Naive thymus-derived CD4-positive, alpha-beta T cell (primary cell): ENCODE results near the gene SLC6A6. TPM values are rescaled to one million over a fixed set of nuclear protein-coding genes. Genes with fewer than 3 reads are reported as not detected.
A peak's percentile ranks its signal among the peaks of the same experiment; 100 is the strongest.

Source experiments
- ATAC-seq: fragments of 150-1000 bp; cut with Tn5 transposase; 2 replicates; pipeline ENCODE4 v1.10.0; 2021; ENCODE audit warnings: mild to moderate bottlenecking, moderate library complexity
- CTCF ChIA-PET: fragments of 350-600 bp; sonication (Branson Sonifier 250); formaldehyde crosslinking; loops from one replicate; lab custom pipeline; 2021; ENCODE audit warnings: antibody characterized with exemption; lab: Charles Lee
- POLR2A ChIA-PET: fragments of 350-600 bp; sonication (Branson Sonifier 250); formaldehyde crosslinking; loops from one replicate; lab custom pipeline; 2021; ENCODE audit warnings: antibody characterized with exemption, inconsistent platforms; lab: Charles Lee
- DNase-seq, 9 donors: peaks; one replicate each; pipeline versions ENCODE4 v3.0.0 to v3.0.0-alpha.2; 2020 to 2022; ENCODE audit warnings: mixed read lengths in 1 of 9
- H3K27ac ChIP-seq: one replicate; pipeline ENCODE4 v1.7.0; 2013; ENCODE audit warnings: mild to moderate bottlenecking, low read depth, low read length, moderate library complexity
- H3K27me3 ChIP-seq, 2 donors: one replicate each; pipeline ENCODE4 v1.7.0; 2013; ENCODE audit warnings: low read length in 2 of 2, mild to moderate bottlenecking in 2 of 2, moderate library complexity in 2 of 2; ENCODE audit not compliant: control insufficient read depth in 2 of 2, insufficient read depth in 2 of 2
- H3K36me3 ChIP-seq, 3 experiments: 1 replicate in 2 of 3; 2 replicates in 1 of 3; pipeline ENCODE4 v1.7.0; 2013; ENCODE audit warnings: low read length in 3 of 3, mild to moderate bottlenecking in 3 of 3, moderate library complexity in 1 of 3; ENCODE audit not compliant: insufficient read depth in 3 of 3, control insufficient read depth in 2 of 3
- H3K4me1 ChIP-seq, 2 donors: one replicate each; pipeline ENCODE4 v1.7.0; 2013; ENCODE audit warnings: low read length in 2 of 2, mild to moderate bottlenecking in 2 of 2, moderate library complexity in 1 of 2; ENCODE audit not compliant: control insufficient read depth in 2 of 2, insufficient read depth in 2 of 2
- H3K4me3 ChIP-seq: 2 replicates; pipeline ENCODE4 v1.7.0; 2013; ENCODE audit warnings: mild to moderate bottlenecking, low read length
- H3K9me3 ChIP-seq, 3 experiments: 1 replicate in 2 of 3; 2 replicates in 1 of 3; pipeline ENCODE4 v1.7.0; 2013; ENCODE audit warnings: low read length in 3 of 3; ENCODE audit not compliant: control insufficient read depth in 2 of 3
- H3K27ac Mint-ChIP-seq, 9 donors: one replicate each; pipeline ENCODE4 v1.8.0; 2020 to 2022; ENCODE audit warnings: mixed read lengths in 9 of 9, mild to moderate bottlenecking in 8 of 9, moderate library complexity in 5 of 9, inconsistent platforms in 2 of 9
- H3K27me3 Mint-ChIP-seq, 5 donors: one replicate each; pipeline ENCODE4 v1.8.0; 2021 to 2022; ENCODE audit warnings: mixed read lengths in 5 of 5, mild to moderate bottlenecking in 1 of 5
- H3K36me3 Mint-ChIP-seq, 5 donors: one replicate each; pipeline ENCODE4 v1.8.0; 2020 to 2022; ENCODE audit warnings: mixed read lengths in 5 of 5, mild to moderate bottlenecking in 3 of 5, inconsistent platforms in 1 of 5
- H3K4me1 Mint-ChIP-seq, 7 donors: one replicate each; pipeline ENCODE4 v1.8.0; 2020 to 2022; ENCODE audit warnings: mixed read lengths in 7 of 7, mild to moderate bottlenecking in 3 of 7, inconsistent platforms in 1 of 7
- H3K4me3 Mint-ChIP-seq, 10 donors: one replicate each; pipeline ENCODE4 v1.8.0; 2020 to 2022; ENCODE audit warnings: mild to moderate bottlenecking in 10 of 10, mixed read lengths in 10 of 10, moderate library complexity in 6 of 10, inconsistent platforms in 2 of 10
- H3K9me3 Mint-ChIP-seq, 11 donors: one replicate each; pipeline ENCODE4 v1.8.0; 2020 to 2022; ENCODE audit warnings: mixed read lengths in 11 of 11, mild to moderate bottlenecking in 4 of 11, inconsistent platforms in 1 of 11, moderate library complexity in 1 of 11
- intact Hi-C, 2 donors: fragments of 100-400 bp; cut with micrococcal nuclease; formaldehyde crosslinking; loops; one replicate each; pipeline ENCODE4 v1.15.1; 2023
- polyA plus RNA-seq, 2 donors: library from polyadenylated mRNA; unstranded; fragments of 300-500 nt; fragmentation: Illumina TruSeq; gene quantifications; one replicate each; pipeline ENCODE4 v1.2.3, GENCODE V29; 2021
- total RNA-seq, 6 experiments: library from RNA in 5 of 6; stranded (reverse) in 5 of 6; gene quantifications; 1 replicate in 5 of 6; 2 replicates in 1 of 6; pipeline ENCODE4 v1.2.3 and lab custom pipeline; 2021 to 2026

The SLC6A6 gene
- total and polyA plus RNA-seq, 7 experiments from 2014 or later = 3.0 to 87.5 (median 35.2) TPM

GRCh38 chr3:14403619-14404155 is 1.3 kb downstream of the SLC6A6 start:
- H3K27ac ChIP-seq = peak overlapping the region; percentile 83
- no peaks in the 10 kb centered on the region for H3K36me3 ChIP-seq
- intact Hi-C loops = loop anchor here (2.0 to 10.0 kb wide), 4 partner anchors 25 to 1739 kb away; partner anchors contain the start of gene RAF1 (in 1 of the 2)
- peaks cover 0 to 4% (median 0%) of the 10 kb centered on the region in 5 donors for H3K36me3 Mint-ChIP-seq
- H3K9me3 ChIP-seq = no peaks in the 10 kb centered on the region
- peaks cover 0 to 1% (median 0%) of the 10 kb centered on the region in 5 donors for H3K27me3 Mint-ChIP-seq
- peaks cover 34 to 49% (median 40%) of the 10 kb centered on the region in 7 donors for H3K4me1 Mint-ChIP-seq
- no peaks in the 10 kb centered on the region for H3K27me3 ChIP-seq
- DNase-seq (no peak), ATAC-seq (no peak)
- CTCF ChIA-PET = no interaction called here
- H3K4me3 Mint-ChIP-seq = peak overlapping the region; percentile 91 to 100 (median 98)
- H3K4me3 ChIP-seq = peak overlapping the region; percentile 100
- H3K4me1 ChIP-seq = peaks cover 20 to 27% of the 10 kb centered on the region in 2 donors
- H3K9me3 Mint-ChIP-seq = peaks cover 0 to 4% (median 0%) of the 10 kb centered on the region in 11 donors
- POLR2A ChIA-PET = interaction anchor here (2.2 to 3.5 kb wide), 3 partner anchors 23 to 225 kb away, joined by 10 to 23 read pairs (median 13); partner anchors contain the start of genes LSM3 and XPC
- H3K27ac Mint-ChIP-seq = peak overlapping the region; percentile 89 to 97 (median 96)

GRCh38 chr3:14404186-14404585 is 1.8 kb downstream of the SLC6A6 start:
- DNase-seq = no peak
- H3K27me3 Mint-ChIP-seq = peaks cover 0 to 1% (median 0%) of the 10 kb centered on the region in 5 donors
- Histone ChIP-seq H3K4me3 (peak overlapping the region; percentile 100), H3K27me3 (no peaks in the 10 kb centered on the region), H3K4me1 (peaks cover 20 to 27% of the 10 kb centered on the region in 2 donors), H3K9me3 (no peaks in the 10 kb centered on the region), H3K27ac (no peak overlapping the region), H3K36me3 (no peaks in the 10 kb centered on the region)
- ATAC-seq = no peak
- ChIA-PET CTCF (interaction anchor here (1.8 kb wide), 1 partner anchor 61 kb away, joined by 5 read pairs; no protein-coding TSS in a partner anchor), POLR2A (interaction anchor here (2.2 kb wide), 2 partner anchors 22 to 28 kb away, joined by 9 to 10 read pairs; no protein-coding TSS in a partner anchor)
- intact Hi-C loops = loop anchor here in 1 of 2 donors (5.0 to 10.0 kb wide), 2 partner anchors 1453 to 1739 kb away; partner anchors contain the start of gene RAF1
- peak overlapping the region; percentile 59 to 100 (median 98) for H3K4me3 Mint-ChIP-seq
- peaks cover 0 to 4% (median 0%) of the 10 kb centered on the region in 5 donors for H3K36me3 Mint-ChIP-seq
- H3K9me3 Mint-ChIP-seq = peaks cover 0 to 4% (median 0%) of the 10 kb centered on the region in 11 donors
- peaks cover 34 to 52% (median 40%) of the 10 kb centered on the region in 7 donors for H3K4me1 Mint-ChIP-seq
- peak overlapping the region in 6 of 9 donors; percentile 26 to 96 (median 58) for H3K27ac Mint-ChIP-seq

- Histone ChIP-seq H3K36me3 (no peaks in the 10 kb centered on the region), H3K4me1 (peaks cover 20 to 27% of the 10 kb centered on the region in 2 donors), H3K27ac (no peak overlapping the region), H3K27me3 (no peaks in the 10 kb centered on the region), H3K9me3 (no peaks in the 10 kb centered on the region), H3K4me3 (no peak overlapping the region)
- Mint-ChIP-seq H3K27me3 (peaks cover 0 to 1% (median 0%) of the 10 kb centered on the region in 5 donors), H3K36me3 (peaks cover 0 to 8% (median 0%) of the 10 kb centered on the region in 5 donors), H3K4me3 (peak overlapping the region in 8 of 10 donors; percentile 59 to 100 (median 98)), H3K4me1 (peaks cover 34 to 56% (median 41%) of the 10 kb centered on the region in 7 donors), H3K27ac (peak overlapping the region in 7 of 9 donors; percentile 5 to 96 (median 51)), H3K9me3 (peaks cover 0 to 4% (median 0%) of the 10 kb centered on the region in 11 donors)
- intact Hi-C loops = loop anchor here in 1 of 2 donors (5.0 to 10.0 kb wide), 2 partner anchors 1453 to 1740 kb away; partner anchors contain the start of gene RAF1
- ATAC-seq = no peak
- ChIA-PET CTCF (interaction anchor here (0.9 to 1.8 kb wide), 4 partner anchors 25 to 516 kb away, joined by 3 to 5 read pairs (median 4); no protein-coding TSS in a partner anchor), POLR2A (interaction anchor here (2.2 kb wide), 2 partner anchors 22 to 27 kb away, joined by 9 to 10 read pairs; no protein-coding TSS in a partner anchor)
- DNase-seq = no peak
Measured at GRCh38 chr3:14404631-14405359, 2.4 kb downstream of the SLC6A6 start.

GRCh38 chr3:14405360-14406238 is 3.2 kb downstream of the SLC6A6 start:
- peak overlapping the region in 3 of 10 donors; percentile 24 to 35 (median 34) for H3K4me3 Mint-ChIP-seq
- intact Hi-C loops = loop anchor here in 1 of 2 donors (10.0 kb wide), 1 partner anchor 1741 kb away; the partner anchor contains the start of gene RAF1
- Histone ChIP-seq H3K27ac (no peak overlapping the region), H3K36me3 (peaks cover 0 to 7% (median 0%) of the 10 kb centered on the region in 3 experiments), H3K4me3 (no peak overlapping the region), H3K9me3 (no peaks in the 10 kb centered on the region), H3K27me3 (no peaks in the 10 kb centered on the region), H3K4me1 (peaks cover 20 to 27% of the 10 kb centered on the region in 2 donors)
- ATAC-seq (no peak), DNase-seq (no peak)
- H3K4me1 Mint-ChIP-seq = peaks cover 32 to 60% (median 40%) of the 10 kb centered on the region in 7 donors
- ChIA-PET CTCF (interaction anchor here (0.9 to 1.8 kb wide), 4 partner anchors 24 to 515 kb away, joined by 3 to 5 read pairs (median 4); no protein-coding TSS in a partner anchor), POLR2A (interaction anchor here (1.1 to 2.2 kb wide), 3 partner anchors 21 to 36 kb away, joined by 3 to 10 read pairs (median 9); no protein-coding TSS in a partner anchor)
- peaks cover 0 to 1% (median 0%) of the 10 kb centered on the region in 5 donors for H3K27me3 Mint-ChIP-seq
- H3K9me3 Mint-ChIP-seq = peaks cover 0 to 4% (median 0%) of the 10 kb centered on the region in 11 donors
- H3K27ac Mint-ChIP-seq = peak overlapping the region in 6 of 9 donors; percentile 22 to 79 (median 41)
- peaks cover 0 to 8% (median 4%) of the 10 kb centered on the region in 5 donors for H3K36me3 Mint-ChIP-seq

- peaks cover 0 to 13% (median 8%) of the 10 kb centered on the region in 5 donors for H3K36me3 Mint-ChIP-seq
- ChIA-PET CTCF (no interaction called here), POLR2A (interaction anchor here (1.1 to 2.2 kb wide), 2 partner anchors 26 to 36 kb away, joined by 3 to 9 read pairs; no protein-coding TSS in a partner anchor)
- no peaks in the 10 kb centered on the region for H3K9me3 ChIP-seq
- peaks cover 0 to 4% (median 0%) of the 10 kb centered on the region in 11 donors for H3K9me3 Mint-ChIP-seq
- peaks cover 0 to 14% (median 0%) of the 10 kb centered on the region in 3 experiments for H3K36me3 ChIP-seq
- intact Hi-C loops = loop anchor here in 1 of 2 donors (10.0 kb wide), 1 partner anchor 1742 kb away; the partner anchor contains the start of gene RAF1
- H3K27ac ChIP-seq = no peak overlapping the region
- ATAC-seq = no peak
- H3K4me1 Mint-ChIP-seq = peaks cover 29 to 63% (median 45%) of the 10 kb centered on the region in 7 donors
- no peak overlapping the region for H3K4me3 ChIP-seq
- H3K27ac Mint-ChIP-seq = peak overlapping the region in 5 of 9 donors; percentile 8 to 66 (median 28)
- H3K4me3 Mint-ChIP-seq = no peak overlapping the region
- H3K4me1 ChIP-seq = peaks cover 20 to 27% of the 10 kb centered on the region in 2 donors
- peaks cover 0 to 1% (median 0%) of the 10 kb centered on the region in 5 donors for H3K27me3 Mint-ChIP-seq
- no peaks in the 10 kb centered on the region for H3K27me3 ChIP-seq
- no peak for DNase-seq
Measured at GRCh38 chr3:14406336-14406735, 3.9 kb downstream of the SLC6A6 start.
